Activated T-cell treated with anti-CD3 and anti-CD28 coated beads, Interleukin-2, amount 50 U/mL, for 1 hour (primary cell): Measurements from ENCODE around the gene GABRQ.
A peak's percentile ranks its signal among the peaks of the same experiment; 100 is the strongest.

Experiments
- DNase-seq: peaks from one replicate; pipeline ENCODE4 v3.0.0-alpha.2; 2020

Gene GABRQ

DNA sequence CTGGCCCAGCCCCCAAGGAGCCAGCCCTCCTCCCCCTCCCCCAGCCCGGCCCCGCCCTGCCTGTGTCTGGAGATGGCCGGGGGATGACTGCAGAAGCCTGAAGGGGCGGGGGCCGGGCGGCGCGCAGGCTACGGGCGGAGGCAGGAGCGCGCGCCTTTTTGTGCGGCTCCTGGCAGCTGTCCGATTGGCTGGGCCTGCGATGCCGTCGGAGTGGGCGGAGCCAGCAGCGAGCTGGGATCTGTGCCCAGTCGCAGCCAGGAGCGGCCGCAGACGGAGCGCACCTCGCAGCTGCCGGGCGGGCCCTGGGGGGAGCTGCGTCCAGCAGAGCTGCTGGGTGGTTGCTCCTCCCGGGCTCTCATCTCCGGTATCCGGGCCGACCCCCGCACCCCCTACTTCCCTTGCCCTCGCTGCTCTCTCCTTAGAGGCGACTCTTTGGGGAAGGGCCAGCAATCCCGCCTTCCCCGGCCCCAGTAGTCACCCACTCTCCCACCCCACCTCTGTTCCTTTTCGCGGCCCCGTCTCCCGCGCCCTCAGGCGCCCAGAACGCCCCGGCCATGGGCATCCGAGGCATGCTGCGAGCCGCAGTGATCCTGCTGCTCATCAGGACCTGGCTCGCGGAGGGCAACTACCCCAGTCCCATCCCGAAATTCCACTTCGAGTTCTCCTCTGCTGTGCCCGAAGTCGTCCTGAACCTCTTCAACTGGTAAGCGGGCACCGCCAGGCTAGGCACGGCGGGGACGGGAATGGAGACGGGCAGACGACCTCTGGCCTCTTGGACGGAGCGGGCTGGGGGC, at the start of gene GABRQ:
GABRQ (plus strand) TSS at position 247 of the 794 bp plus-strand sequence; CDS start at position 555, 308 bp downstream.
- no peak for DNase-seq

DNA sequence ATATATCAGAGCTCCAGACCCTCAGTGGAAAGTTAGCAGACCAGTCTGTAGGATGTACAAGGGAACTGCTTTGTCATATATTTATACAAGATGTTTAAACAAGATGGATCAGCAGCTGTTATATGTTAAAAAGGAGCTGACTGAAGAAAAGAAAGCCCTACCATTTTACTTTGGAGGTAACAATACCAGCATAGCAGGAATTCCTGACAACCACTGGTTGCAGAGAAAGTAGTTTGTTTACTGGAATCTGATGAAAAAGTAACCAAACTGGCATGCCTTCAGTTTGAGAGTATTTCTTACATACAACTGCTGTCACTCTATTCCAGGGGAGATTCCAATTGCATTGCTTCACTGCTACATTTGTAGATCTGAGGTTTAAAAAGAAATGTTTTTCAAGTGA, 49.5 kb upstream of the GABRQ start:
- no peak for DNase-seq

DNA sequence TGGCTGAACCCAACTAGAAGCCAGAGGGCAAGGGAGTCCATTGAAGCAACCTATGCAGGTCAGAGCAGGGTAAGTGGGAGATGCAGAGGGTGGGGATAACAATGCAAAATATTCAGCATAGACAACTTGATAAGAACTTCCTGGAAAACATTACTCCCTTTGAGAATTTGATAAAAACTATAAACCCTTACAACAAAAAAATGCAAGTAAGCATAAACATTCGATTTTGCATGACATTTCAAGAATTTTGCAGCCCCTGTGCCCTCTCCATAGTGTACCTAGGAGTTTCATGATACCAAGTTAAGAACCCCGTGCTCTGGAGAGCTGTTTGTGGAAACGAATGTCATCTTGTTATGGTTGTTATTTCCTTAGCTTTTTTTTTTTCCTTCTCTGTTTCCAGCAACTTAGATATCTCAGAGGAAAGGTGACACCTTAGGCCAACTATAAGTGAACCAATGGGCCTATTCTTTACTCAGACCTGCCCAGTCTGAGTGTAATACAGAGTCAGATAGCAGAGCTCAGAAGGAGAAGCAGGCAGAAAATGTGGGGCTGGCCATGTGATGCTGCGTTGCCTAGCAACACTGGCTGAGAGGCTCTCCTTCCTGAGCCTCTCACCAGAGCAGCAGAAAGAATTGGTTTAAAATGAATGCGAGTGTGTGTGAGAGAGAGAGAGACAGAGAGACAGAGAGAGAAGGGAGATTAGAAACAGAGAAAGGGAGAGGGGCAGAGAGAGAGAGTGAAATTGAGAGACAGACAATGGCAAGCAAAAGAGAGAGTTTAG, 36.7 kb upstream of the GABRQ start:
- DNase-seq = no peak

DNA sequence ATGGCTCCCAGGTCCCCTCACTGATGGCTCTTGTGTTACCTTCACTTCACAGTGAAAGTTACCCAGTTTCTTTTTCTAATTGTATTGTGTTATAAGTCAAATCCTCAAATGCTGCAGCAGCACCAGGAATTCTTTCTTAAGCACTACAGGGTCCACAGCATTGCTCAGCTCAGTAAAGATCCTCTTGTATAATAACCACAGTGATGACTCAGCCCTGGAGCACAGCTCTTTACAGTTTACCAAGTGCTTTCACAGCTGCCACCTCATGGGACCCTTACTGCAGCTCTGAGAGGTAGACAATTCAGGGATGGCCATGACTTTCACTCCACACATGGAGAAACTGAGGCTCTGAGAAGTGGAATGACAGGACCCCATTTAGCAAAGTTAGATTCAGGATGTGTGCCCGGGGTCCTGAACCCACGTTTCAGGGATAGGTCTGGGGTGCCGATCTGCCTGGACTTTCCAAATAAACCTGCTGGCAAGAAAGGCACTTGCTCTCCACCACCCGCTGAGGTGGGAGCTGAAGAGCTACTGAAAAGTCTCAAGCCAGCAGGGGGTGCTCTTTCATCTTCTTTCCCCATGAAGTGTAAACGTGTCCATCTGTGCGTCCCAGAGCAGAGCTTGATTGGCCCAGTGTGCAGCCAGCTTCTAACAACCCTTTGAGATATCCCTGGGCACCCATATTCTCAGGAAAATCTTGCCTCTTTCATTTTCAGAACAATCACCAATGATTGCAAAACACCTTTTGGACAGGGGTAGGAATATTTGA, 35.7 kb upstream of the GABRQ start:
- no peak for DNase-seq

DNA sequence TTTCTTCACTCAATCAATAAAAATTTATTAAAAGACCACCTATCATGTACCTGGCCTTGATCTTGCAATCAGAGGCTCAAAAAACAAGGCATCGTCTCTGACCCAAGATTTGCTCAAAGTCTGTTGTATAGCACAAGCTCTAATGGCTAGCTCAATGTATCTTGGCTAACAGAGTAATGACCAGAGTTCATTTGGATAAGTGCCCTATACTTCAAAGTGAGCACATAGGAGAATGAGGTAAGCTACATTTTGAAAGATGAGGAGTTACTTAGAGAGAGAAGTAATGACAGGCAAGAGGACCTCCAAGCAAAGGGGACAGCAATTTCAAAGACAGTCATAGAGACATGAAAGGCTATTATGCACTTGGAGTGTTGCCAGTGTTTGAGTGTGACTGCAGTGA, 22.9 kb upstream of the GABRQ start:
- no peak for DNase-seq

DNA sequence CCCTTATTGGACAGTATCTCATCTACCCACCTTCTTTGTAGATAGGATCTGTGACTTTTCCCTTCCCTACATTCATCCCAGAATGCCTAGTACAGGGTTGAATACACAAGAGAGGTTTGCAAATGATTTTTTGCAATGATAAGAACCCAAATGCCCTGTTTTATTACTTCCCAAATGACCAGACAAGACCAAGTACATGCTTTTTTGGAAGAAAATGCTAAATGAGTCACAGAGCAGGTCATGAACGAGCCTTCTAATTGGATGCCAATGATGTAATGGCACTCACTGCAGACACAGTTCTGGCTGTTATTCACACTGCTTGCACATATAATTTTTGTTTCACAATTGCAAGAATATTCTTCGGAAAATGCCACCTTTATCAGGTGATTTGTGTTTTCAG, 17.8 kb upstream of the GABRQ start:
- DNase-seq = no peak

DNA sequence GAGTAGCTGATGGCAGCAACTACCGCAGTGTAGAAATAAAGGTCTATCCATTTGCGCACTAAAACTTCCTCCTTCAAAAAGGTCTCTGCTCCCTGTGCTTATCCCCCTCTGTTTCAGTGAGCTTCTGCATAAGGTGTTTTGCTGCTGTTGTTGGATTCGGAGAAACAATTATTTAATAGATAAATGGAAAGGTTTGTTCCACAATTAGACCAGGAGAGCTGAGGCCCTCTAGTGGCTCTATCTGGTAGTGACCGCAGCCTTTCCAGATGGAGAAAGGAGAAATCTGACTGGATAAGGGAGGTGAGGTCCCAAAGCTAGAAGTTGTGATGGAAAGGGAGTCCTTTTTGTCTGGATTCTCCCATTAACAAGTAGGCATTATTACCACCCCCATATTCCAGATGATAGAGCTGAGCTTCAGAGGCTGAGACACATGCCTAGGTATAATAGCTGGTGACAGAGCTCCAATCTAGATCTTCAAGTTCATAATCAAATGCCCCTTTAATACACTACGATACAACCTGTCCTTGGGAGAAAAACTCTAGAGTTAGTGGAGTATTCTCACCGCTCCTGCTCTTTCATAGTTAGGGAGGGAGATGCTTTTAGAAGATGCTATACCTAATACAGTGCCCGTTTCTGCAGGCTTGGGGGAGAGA, 5.1 kb upstream of the GABRQ start:
- peak; percentile 28 for DNase-seq

DNA sequence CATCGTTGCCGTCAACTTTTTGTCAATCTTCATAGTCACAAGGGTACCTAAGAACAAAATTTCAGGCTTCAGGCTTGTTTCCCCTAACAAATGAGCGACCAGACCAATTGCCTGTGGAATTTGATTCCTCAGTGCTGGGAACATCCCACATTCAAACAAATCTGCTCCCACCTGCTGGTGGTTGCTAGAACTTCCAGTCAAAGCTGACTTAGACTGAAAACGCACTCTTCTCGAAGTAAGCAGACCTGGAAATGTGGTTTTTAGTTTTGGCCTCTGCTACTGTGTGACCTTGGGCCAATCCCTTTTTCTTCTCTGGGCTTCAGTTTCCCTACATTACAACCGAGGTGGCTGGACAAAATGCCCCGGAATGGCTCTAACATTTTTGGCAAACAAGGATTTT, 1.8 kb upstream of the GABRQ start:
- no peak for DNase-seq

DNA sequence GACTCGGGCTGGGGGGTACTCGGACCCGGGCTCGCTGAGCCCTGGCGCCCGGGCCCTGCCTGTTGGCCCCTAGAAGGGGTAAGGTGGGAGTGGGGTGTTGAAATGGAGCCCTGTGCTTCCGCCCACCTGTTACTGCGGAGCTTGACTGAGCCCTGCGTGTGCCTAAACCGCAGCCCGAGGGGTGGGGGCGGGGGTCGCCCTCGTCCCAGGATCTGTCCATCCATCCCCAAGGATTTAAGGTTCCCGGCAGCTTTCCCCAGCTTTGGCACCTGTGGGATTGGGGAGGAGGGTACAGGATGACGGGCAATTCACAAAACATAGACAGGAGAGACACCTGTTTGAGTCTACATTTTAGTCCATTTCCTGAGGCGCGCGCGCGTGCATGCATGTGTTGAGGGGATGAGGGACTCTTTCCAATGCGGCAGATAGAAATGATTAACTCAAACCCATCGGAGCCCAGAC, 779 bp downstream of the GABRQ start:
- DNase-seq = no peak

DNA sequence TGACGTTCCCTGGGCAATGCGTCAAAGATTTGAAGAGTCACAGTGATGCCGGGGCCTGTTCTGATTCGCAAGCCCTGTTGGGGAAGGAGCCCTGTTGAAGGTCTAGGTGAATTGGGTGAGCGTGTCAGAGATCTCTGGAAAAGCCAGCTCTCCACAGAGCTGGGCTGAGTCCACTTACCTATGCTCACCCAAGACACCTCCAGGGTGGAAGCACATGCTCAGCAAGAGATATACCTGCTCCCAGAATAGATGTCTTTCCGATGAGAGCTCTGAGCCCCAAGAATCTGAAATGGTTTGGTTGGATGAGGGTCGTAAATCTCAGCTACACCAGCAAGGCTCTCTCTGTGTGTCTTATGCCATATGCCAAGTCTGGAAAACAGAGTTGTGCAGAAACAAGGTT, 1.7 kb downstream of the GABRQ start:
- DNase-seq = no peak

DNA sequence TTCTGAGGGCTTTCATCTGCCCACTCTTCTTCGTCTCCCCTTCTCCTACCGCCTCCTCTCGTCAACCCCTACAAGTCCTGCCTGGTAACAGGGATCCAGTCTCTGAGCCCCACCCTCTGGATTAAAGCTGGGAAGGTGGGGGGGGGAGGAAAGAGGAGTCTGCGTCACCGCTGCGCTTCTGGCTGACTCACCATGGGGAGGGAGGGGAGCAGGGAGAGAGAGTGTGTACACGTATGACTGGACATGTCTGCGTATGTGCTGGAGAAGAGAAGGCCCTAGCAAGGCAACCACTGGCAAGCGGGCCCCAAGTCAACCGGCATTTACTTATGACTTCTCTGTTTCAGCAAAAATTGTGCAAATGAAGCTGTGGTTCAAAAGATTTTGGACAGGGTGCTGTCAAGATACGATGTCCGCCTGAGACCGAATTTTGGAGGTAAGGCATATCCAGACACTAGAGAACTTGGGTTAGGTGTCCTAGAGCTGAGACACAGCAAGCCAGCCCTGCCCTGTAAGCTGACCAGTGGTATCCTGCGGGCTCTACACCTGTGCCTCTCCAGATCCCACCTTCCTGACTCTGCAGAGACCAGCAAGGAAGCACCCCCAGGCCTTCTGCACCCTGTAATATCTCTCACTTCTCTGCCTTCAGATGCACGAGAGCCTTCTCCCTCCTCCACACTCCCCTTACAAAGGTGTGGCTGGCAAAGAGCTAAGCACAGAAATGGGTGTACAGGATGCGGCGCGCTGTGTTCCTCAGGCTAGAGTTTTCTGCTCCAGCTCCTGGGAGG, 2.5 kb downstream of the GABRQ start:
- DNase-seq = no peak

DNA sequence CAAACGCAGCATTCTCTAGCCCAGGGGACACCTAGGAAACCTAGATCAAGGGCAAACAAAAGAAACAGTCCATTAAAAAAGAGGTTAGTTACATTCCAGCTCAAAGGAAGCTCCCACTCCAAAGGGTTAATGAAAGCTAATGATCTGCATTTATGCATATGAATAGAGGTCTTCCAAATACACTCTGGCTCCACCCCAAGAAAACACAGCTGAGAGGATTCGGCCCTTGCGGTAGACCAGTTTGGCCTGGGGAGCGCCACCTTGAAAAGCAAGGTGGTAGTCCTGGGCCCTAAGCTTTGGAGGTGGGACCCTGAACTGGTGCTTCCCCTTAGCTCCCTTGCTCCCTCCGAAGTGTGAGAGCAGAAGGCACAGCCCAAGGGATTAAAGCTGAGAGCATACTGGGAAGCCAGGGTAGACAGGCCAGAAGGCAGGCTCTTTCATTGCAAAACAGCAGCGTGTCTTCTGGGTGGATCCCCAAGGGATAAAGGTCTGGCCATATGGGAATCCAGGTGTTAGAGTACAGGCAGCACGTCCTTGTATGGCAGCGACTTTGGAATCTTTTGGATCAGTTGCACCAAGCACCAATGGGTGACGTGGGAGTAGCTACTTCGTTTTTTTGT, 3.7 kb downstream of the GABRQ start:
- no peak for DNase-seq

DNA sequence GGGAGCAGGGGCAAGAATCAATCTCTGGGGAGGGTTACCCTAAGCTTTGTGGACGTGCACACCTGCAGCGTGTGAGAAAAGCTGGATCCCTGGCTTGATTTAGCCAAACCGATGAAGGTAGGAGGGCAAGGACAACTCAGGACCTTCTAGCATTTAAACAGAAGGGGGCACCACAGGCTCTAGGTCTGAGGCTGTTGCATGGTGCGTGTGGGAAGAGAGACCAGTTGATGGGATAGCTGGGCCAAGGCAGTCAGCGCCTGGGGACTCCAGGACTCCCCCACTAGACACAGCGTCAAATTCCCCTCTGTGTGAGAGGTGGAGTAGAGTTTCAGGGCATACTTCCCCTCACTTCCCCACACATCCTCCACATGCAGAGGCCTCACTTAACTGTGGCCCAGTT, 4.3 kb downstream of the GABRQ start:
- DNase-seq = no peak

DNA sequence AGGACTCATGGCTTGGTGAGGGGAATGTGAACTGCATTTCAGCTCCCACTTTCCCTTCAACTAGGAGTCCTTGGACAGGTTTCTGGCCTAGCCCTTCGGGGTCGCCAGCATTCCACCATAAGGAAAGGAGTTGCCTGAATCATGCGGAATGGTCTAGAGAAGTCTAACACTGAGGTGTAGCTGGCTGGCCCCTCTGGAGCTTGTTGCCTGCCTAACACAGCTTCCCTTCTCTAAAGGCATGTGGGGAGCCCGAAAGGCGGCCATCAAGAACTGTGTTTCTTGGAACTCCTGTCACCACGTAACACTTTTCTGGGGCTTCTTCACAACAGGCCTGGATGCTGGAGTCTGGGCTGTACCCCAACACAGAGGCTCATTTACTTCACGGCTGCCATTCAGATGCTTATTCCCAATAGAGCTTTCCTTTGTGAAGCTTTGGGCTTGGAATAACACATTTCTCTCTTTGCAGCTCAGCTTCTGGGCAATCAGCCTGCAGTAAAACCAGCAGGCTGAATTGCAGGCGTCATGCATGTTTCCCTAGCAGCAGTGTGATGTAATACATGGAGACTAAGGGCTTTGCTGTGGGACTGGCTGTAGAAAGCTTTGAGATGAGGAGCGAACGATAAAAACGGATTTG, 5.4 kb downstream of the GABRQ start:
- DNase-seq = no peak

DNA sequence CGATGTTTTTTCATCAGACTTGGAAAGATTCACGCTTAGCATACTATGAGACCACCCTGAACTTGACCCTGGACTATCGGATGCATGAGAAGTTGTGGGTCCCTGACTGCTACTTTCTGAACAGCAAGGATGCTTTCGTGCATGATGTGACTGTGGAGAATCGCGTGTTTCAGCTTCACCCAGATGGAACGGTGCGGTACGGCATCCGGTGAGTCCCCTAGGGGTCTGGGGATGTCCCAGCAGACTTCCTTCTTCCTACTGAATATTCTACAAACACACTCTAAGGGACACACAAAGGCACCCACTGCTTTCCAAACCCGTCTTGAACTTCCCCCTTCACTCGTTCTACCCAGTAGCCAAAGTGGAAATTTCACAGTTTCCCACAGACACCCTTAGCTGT, 9.3 kb downstream of the GABRQ start:
- DNase-seq = no peak

DNA sequence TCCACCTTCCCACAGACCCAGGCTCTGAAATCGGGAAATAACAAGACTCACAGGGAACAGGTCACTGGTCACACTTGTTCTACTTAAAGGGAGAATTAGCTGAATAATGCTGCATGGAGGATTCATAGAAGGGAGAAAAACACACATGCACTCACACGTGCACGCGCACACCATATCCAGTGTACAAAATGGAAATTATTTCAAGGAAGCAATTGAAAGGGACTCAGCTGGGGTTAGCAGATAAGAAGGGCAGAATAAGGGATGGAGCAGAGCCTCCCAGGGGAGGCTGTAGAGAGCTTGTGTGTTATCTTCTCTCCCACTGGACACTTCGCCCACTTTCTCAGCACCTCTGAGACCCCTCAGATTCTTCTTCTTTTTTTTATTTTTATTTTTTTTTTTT, 10.3 kb downstream of the GABRQ start:
- DNase-seq = no peak

DNA sequence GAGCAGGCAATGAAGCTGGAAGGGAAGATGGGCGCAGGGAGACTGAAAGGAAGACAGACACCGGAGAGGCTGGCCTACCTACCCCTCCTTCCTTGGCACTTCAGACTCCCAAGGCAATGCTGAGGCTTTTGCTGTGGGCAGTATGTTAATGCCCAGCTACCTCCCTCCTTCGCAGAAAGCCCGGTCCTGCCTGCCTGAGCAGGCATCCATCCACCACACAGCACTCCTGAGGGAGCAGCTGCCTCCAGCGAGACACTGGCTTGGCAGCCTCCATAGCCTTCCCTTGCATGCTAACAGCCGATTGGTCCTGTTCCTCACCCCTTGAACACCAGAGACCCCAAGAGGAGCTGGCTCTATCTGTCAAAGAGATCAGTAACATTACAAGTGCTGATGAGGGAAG, 14.4 kb downstream of the GABRQ start:
- DNase-seq = no peak

DNA sequence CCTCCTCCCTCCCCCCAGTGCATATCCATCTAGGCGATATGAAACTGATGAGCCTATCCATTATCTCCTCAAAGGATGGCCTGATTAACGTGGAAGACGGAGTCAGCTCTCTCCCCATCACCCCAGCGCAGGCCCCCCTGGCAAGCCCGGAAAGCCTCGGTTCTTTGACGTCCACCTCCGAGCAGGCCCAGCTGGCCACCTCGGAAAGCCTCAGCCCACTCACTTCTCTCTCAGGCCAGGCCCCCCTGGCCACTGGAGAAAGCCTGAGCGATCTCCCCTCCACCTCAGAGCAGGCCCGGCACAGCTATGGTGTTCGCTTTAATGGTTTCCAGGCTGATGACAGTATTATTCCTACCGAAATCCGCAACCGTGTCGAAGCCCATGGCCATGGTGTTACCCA, 14.8 kb downstream of the GABRQ start:
- no peak for DNase-seq

DNA sequence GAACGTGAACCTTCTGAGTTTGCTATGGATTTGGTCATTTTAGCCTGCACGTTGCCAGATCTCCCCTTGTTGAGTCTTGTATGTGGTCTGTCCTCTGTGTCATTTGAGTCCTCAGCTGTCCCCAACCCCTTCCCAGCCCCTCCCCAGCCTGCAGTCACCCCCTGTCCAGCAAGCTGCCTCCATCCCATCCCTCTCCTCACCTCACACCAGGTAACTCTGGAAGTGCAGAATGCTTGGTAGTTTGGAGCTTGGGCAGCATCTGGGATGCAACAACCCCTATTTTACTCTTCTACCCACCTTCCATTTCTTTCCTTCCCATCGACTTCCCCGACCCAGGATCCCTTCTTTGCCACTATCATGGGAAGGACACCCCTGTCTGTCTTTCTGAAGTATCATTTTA, 18.4 kb downstream of the GABRQ start:
- DNase-seq = no peak

DNA sequence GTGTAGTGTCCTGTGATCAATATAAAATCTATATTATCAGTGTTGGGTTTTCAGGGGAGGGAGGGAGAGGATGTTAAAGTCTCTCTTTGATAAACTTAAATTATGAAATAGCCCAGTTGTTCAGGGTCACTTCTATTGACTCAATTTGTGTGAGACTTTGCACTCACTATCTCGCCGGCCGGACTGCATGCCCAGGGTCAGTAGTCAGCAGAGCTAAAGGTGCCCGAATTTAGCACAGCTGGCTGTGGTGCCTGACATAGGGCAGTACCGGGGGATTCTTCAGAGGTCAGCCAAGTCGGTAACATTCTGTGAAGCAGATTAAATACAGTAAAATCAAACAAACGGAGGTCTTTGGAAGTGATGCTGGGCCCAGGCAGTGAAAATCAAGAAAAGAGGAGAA, 19.2 kb downstream of the GABRQ start:
- no peak for DNase-seq

DNA sequence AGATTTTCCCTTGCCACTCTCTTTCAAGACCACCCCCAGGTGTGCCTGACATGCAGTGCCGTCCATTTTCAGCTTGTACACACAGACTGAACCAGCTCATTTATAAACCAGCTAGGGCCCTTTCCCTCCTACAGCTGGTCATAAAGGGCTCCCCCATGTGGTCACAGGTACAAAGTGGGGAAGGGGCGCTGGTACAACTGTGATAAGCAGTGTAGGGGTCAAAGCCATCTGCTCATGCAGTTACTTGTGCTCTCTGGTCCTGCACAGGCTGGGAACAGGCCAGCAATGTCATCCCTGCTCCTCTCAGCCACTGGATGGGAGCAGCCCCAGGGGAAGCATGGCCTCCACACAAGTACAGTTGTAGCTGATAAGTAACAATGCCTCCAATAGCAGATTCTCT, 20.6 kb downstream of the GABRQ start:
- DNase-seq = no peak
